Naive B cell (primary cell): ENCODE results near the gene XYLB. TPM values are rescaled to one million over a fixed set of nuclear protein-coding genes. Genes with fewer than 3 reads are reported as not detected.

Experiments
- ATAC-seq, 2 donors: fragments of 150-1000 bp; cut with Tn5 transposase; 2 replicates each; pipeline ENCODE4 v1.10.0; 2021; ENCODE audit warnings: low read depth in 2 of 2, mild to moderate bottlenecking in 2 of 2, moderate library complexity in 2 of 2
- DNase-seq: peaks from one replicate; pipeline ENCODE4 v3.0.0; 2022
- H3K27ac Mint-ChIP-seq, 6 donors: one replicate each; pipeline ENCODE4 v1.8.0; 2020 to 2022; ENCODE audit warnings: mild to moderate bottlenecking in 6 of 6, mixed read lengths in 6 of 6, moderate library complexity in 5 of 6, inconsistent platforms in 2 of 6
- H3K27me3 Mint-ChIP-seq, 3 donors: one replicate each; pipeline ENCODE4 v1.8.0; 2021 to 2022; ENCODE audit warnings: mixed read lengths in 3 of 3, mild to moderate bottlenecking in 1 of 3
- H3K36me3 Mint-ChIP-seq, 2 donors: one replicate each; pipeline ENCODE4 v1.8.0; 2020 to 2022; ENCODE audit warnings: mixed read lengths in 2 of 2, inconsistent platforms in 1 of 2, mild to moderate bottlenecking in 1 of 2
- H3K4me1 Mint-ChIP-seq, 3 donors: one replicate each; pipeline ENCODE4 v1.8.0; 2020 to 2022; ENCODE audit warnings: mixed read lengths in 3 of 3, inconsistent platforms in 1 of 3, mild to moderate bottlenecking in 1 of 3, moderate library complexity in 1 of 3
- H3K4me3 Mint-ChIP-seq, 8 donors: one replicate each; pipeline ENCODE4 v1.8.0; 2020 to 2022; ENCODE audit warnings: mild to moderate bottlenecking in 8 of 8, mixed read lengths in 8 of 8, moderate library complexity in 8 of 8, inconsistent platforms in 2 of 8
- H3K9me3 Mint-ChIP-seq, 7 donors: one replicate each; pipeline ENCODE4 v1.8.0; 2020 to 2022; ENCODE audit warnings: mixed read lengths in 7 of 7, mild to moderate bottlenecking in 5 of 7, inconsistent platforms in 2 of 7, moderate library complexity in 1 of 7
- polyA plus RNA-seq, 6 donors: library from polyadenylated mRNA; unstranded; fragments of 300-500 nt; fragmentation: Illumina TruSeq; gene quantifications; one replicate each; pipeline ENCODE4 v1.2.3, GENCODE V29; 2021; ENCODE audit warnings: low read depth in 6 of 6

XYLB gene
- polyA plus RNA-seq, 6 donors from 2014 or later = 0.09 to 0.12 TPM; not detected in 4

GRCh38 chr3:38361496-38361895, 14.9 kb downstream of the XYLB start:
- Mint-ChIP-seq H3K27me3 (no peaks in the 10 kb centered on the region), H3K9me3 (no peaks in the 10 kb centered on the region)
- ATAC-seq = no peak

GRCh38 chr3:38362825-38363224, 16.2 kb downstream of the XYLB start:
- no peak for DNase-seq
- no peak for ATAC-seq
- peak overlapping the region in 1 of 6 donors; percentile 42 for H3K27ac Mint-ChIP-seq
- H3K9me3 Mint-ChIP-seq = no peaks in the 10 kb centered on the region
- H3K27me3 Mint-ChIP-seq = no peaks in the 10 kb centered on the region
- H3K4me1 Mint-ChIP-seq = no peaks in the 10 kb centered on the region
- H3K4me3 Mint-ChIP-seq = no peak overlapping the region
- H3K36me3 Mint-ChIP-seq = no peaks in the 10 kb centered on the region

More at GRCh38 chr3:38361496-38361895, 14.9 kb downstream of the XYLB start:
- Mint-ChIP-seq H3K4me3 (no peak overlapping the region), H3K36me3 (no peaks in the 10 kb centered on the region), H3K27ac (no peak overlapping the region), H3K4me1 (no peaks in the 10 kb centered on the region)
- DNase-seq = no peak

- H3K9me3 Mint-ChIP-seq = peaks cover 0 to 5% (median 0%) of the 10 kb centered on the region in 7 donors
- DNase-seq = no peak
- H3K27me3 Mint-ChIP-seq = no peaks in the 10 kb centered on the region
- no peaks in the 10 kb centered on the region for H3K4me1 Mint-ChIP-seq
- no peak for ATAC-seq
- peak overlapping the region in 1 of 8 donors; percentile 18 for H3K4me3 Mint-ChIP-seq
- peak overlapping the region in 1 of 6 donors; percentile 24 for H3K27ac Mint-ChIP-seq
- H3K36me3 Mint-ChIP-seq = no peaks in the 10 kb centered on the region
These were observed 18.3 kb downstream of the XYLB start for GRCh38 chr3:38364721-38365400.

GRCh38 chr3:38365469-38366062, 19.0 kb downstream of the XYLB start:
- no peaks in the 10 kb centered on the region for H3K36me3 Mint-ChIP-seq
- H3K27ac Mint-ChIP-seq = no peak overlapping the region
- H3K27me3 Mint-ChIP-seq = no peaks in the 10 kb centered on the region
- no peak overlapping the region for H3K4me3 Mint-ChIP-seq
- ATAC-seq (no peak), DNase-seq (no peak)
- no peaks in the 10 kb centered on the region for H3K4me1 Mint-ChIP-seq
- H3K9me3 Mint-ChIP-seq = peaks cover 0 to 5% (median 0%) of the 10 kb centered on the region in 7 donors

- no peak for ATAC-seq
These were observed 19.5 kb downstream of the XYLB start for GRCh38 chr3:38366082-38366481.

GRCh38 chr3:38367779-38368178, 21.2 kb downstream of the XYLB start:
- Mint-ChIP-seq H3K4me1 (no peaks in the 10 kb centered on the region), H3K36me3 (no peaks in the 10 kb centered on the region), H3K4me3 (no peak overlapping the region), H3K27ac (no peak overlapping the region), H3K27me3 (no peaks in the 10 kb centered on the region), H3K9me3 (peaks cover 0 to 5% (median 0%) of the 10 kb centered on the region in 7 donors)
- no peak for ATAC-seq
- no peak for DNase-seq

More at GRCh38 chr3:38366082-38366481, 19.5 kb downstream of the XYLB start:
- no peaks in the 10 kb centered on the region for H3K27me3 Mint-ChIP-seq
- no peaks in the 10 kb centered on the region for H3K36me3 Mint-ChIP-seq
- H3K9me3 Mint-ChIP-seq = peaks cover 0 to 5% (median 0%) of the 10 kb centered on the region in 7 donors
- DNase-seq = no peak
- H3K4me3 Mint-ChIP-seq = no peak overlapping the region
- H3K4me1 Mint-ChIP-seq = no peaks in the 10 kb centered on the region
- H3K27ac Mint-ChIP-seq = no peak overlapping the region

- H3K36me3 Mint-ChIP-seq = no peaks in the 10 kb centered on the region
- H3K9me3 Mint-ChIP-seq = peaks cover 0 to 5% (median 0%) of the 10 kb centered on the region in 7 donors
- H3K4me3 Mint-ChIP-seq = peak overlapping the region in 1 of 8 donors; percentile 54
- H3K27me3 Mint-ChIP-seq = no peaks in the 10 kb centered on the region
- H3K4me1 Mint-ChIP-seq = no peaks in the 10 kb centered on the region
- no peak for ATAC-seq
- DNase-seq = no peak
- no peak overlapping the region for H3K27ac Mint-ChIP-seq
These were observed 21.7 kb downstream of the XYLB start for GRCh38 chr3:38368238-38368637.

- Mint-ChIP-seq H3K36me3 (no peaks in the 10 kb centered on the region), H3K4me3 (no peak overlapping the region), H3K27ac (no peak overlapping the region), H3K4me1 (no peaks in the 10 kb centered on the region), H3K9me3 (peaks cover 0 to 5% (median 0%) of the 10 kb centered on the region in 7 donors), H3K27me3 (no peaks in the 10 kb centered on the region)
- DNase-seq (no peak), ATAC-seq (no peak)
These were observed 22.6 kb downstream of the XYLB start for GRCh38 chr3:38369186-38369585.

- Mint-ChIP-seq H3K4me3 (no peak overlapping the region), H3K36me3 (no peaks in the 10 kb centered on the region), H3K4me1 (no peaks in the 10 kb centered on the region), H3K27me3 (no peaks in the 10 kb centered on the region), H3K27ac (no peak overlapping the region), H3K9me3 (peaks cover 0 to 5% (median 0%) of the 10 kb centered on the region in 7 donors)
- no peak for ATAC-seq
- DNase-seq = no peak
These were observed 23.6 kb downstream of the XYLB start for GRCh38 chr3:38370149-38370548.

- Mint-ChIP-seq H3K4me1 (no peaks in the 10 kb centered on the region), H3K9me3 (peaks cover 0 to 5% (median 0%) of the 10 kb centered on the region in 7 donors), H3K27me3 (no peaks in the 10 kb centered on the region), H3K36me3 (no peaks in the 10 kb centered on the region), H3K27ac (peak overlapping the region in 1 of 6 donors; percentile 78), H3K4me3 (no peak overlapping the region)
- ATAC-seq = no peak
- DNase-seq = no peak
These were observed 24.3 kb downstream of the XYLB start for GRCh38 chr3:38370861-38371260.

GRCh38 chr3:38371541-38372213, 25.1 kb downstream of the XYLB start:
- no peak for ATAC-seq
- Mint-ChIP-seq H3K27me3 (no peaks in the 10 kb centered on the region), H3K36me3 (no peaks in the 10 kb centered on the region), H3K4me3 (no peak overlapping the region), H3K4me1 (no peaks in the 10 kb centered on the region), H3K27ac (no peak overlapping the region), H3K9me3 (peaks cover 0 to 5% (median 0%) of the 10 kb centered on the region in 7 donors)
- DNase-seq = no peak

GRCh38 chr3:38372214-38372601, 25.6 kb downstream of the XYLB start:
- Mint-ChIP-seq H3K36me3 (no peaks in the 10 kb centered on the region), H3K4me3 (no peak overlapping the region), H3K9me3 (peaks cover 0 to 5% (median 0%) of the 10 kb centered on the region in 7 donors), H3K4me1 (no peaks in the 10 kb centered on the region), H3K27ac (peak overlapping the region in 1 of 6 donors; percentile 18), H3K27me3 (no peaks in the 10 kb centered on the region)
- DNase-seq (no peak), ATAC-seq (no peak)

GRCh38 chr3:38374221-38374620, 27.6 kb downstream of the XYLB start:
- no peak for ATAC-seq
- no peaks in the 10 kb centered on the region for H3K4me1 Mint-ChIP-seq
- H3K4me3 Mint-ChIP-seq = no peak overlapping the region
- DNase-seq = no peak
- H3K27me3 Mint-ChIP-seq = no peaks in the 10 kb centered on the region
- H3K36me3 Mint-ChIP-seq = no peaks in the 10 kb centered on the region
- H3K9me3 Mint-ChIP-seq = no peaks in the 10 kb centered on the region
- H3K27ac Mint-ChIP-seq = no peak overlapping the region

- Mint-ChIP-seq H3K4me3 (peak overlapping the region in 1 of 8 donors; percentile 36), H3K9me3 (no peaks in the 10 kb centered on the region), H3K27me3 (no peaks in the 10 kb centered on the region), H3K27ac (no peak overlapping the region), H3K36me3 (no peaks in the 10 kb centered on the region), H3K4me1 (no peaks in the 10 kb centered on the region)
- no peak for ATAC-seq
- no peak for DNase-seq
These were observed 28.5 kb downstream of the XYLB start for GRCh38 chr3:38375072-38375471.
